Astrocyte of the spinal cord (primary cell): Measurements from ENCODE around the gene THRB.
"Not testable (repeated sequence)": the region's sequence is repeated elsewhere in the genome, so short reads cannot be mapped to it uniquely, and the experiment has no call there.

Experiments used
- DNase-seq: peaks from one replicate; pipeline ENCODE4 v3.0.0; 2011; ENCODE audit warnings: low read depth, low spot score
- H3K4me3 ChIP-seq: 2 replicates; pipeline ENCODE4 v1.5.1; 2011; ENCODE audit warnings: low read depth, mild to moderate bottlenecking, low read length, moderate library complexity
- CTCF ChIP-seq: IDR thresholded peaks from 2 replicates; pipeline ENCODE4 v1.5.1; 2012; ENCODE audit warnings: low read depth, mild to moderate bottlenecking, low read length, inconsistent platforms
- in situ Hi-C: cut with HindIII; loops from 2 replicates; pipeline ENCODE4 v1.10.0; 2017; ENCODE audit warnings: low sequenced_read_pairs

THRB gene

GRCh38 chr3:24100696-24101402 lies 393.8 kb downstream of the THRB start:
- in situ Hi-C loops: no loop called here
- TF ChIP-seq CTCF: no peak
- no peak for DNase-seq
- H3K4me3 ChIP-seq: no peak overlapping the region

GRCh38 chr3:24096695-24097290 lies 397.9 kb downstream of the THRB start:
- no peak overlapping the region for H3K4me3 ChIP-seq
- DNase-seq: no peak
- in situ Hi-C loops: no loop called here
- TF ChIP-seq CTCF: no peak

GRCh38 chr3:24096271-24096670 lies 398.4 kb downstream of the THRB start:
- DNase-seq: no peak
- TF ChIP-seq CTCF: no peak
- no peak overlapping the region for H3K4me3 ChIP-seq
- in situ Hi-C loops: no loop called here

- H3K4me3 ChIP-seq, in situ Hi-C loops, DNase-seq: not testable (repeated sequence)
Observed at GRCh38 chr3:24094818-24095217, 399.8 kb downstream of the THRB start.

GRCh38 chr3:24088782-24089181 lies 405.9 kb downstream of the THRB start:
- no peak overlapping the region for H3K4me3 ChIP-seq
- in situ Hi-C loops: no loop called here
- peak; percentile 8 for DNase-seq
- peak; percentile 54 for TF ChIP-seq CTCF

- no peak for TF ChIP-seq CTCF
- in situ Hi-C loops: no loop called here
- no peak for DNase-seq
- no peak overlapping the region for H3K4me3 ChIP-seq
Observed at GRCh38 chr3:24087469-24087868, 407.2 kb downstream of the THRB start.

- peak; percentile 27 for DNase-seq
- TF ChIP-seq CTCF: no peak
- H3K4me3 ChIP-seq: no peak overlapping the region
- in situ Hi-C loops: no loop called here
Observed at GRCh38 chr3:24086617-24087404, 407.8 kb downstream of the THRB start.
